Right kidney (tissue), 1 donor: ENCODE results near the gene ROGDI.
"Not testable (repeated sequence)": the region's sequence is repeated elsewhere in the genome, so short reads cannot be mapped to it uniquely, and the experiment has no call there.

Experiments
- DNase-seq: peaks from one replicate; pipeline ENCODE4 v3.0.0-alpha.2; 2016

Gene ROGDI

GRCh38 chr16:4792951-4793513 lies 9.4 kb downstream of the ROGDI start:
- DNase-seq, result no peak

GRCh38 chr16:4790871-4791270 lies 11.6 kb downstream of the ROGDI start:
- DNase-seq, result no peak

GRCh38 chr16:4790261-4790660 lies 12.2 kb downstream of the ROGDI start:
- DNase-seq, result no peak

- no peak for DNase-seq
These were observed 13.5 kb downstream of the ROGDI start for GRCh38 chr16:4788910-4789309.

- no peak for DNase-seq
These were observed 13.9 kb downstream of the ROGDI start for GRCh38 chr16:4788489-4788889.

GRCh38 chr16:4787627-4788482 lies 14.6 kb downstream of the ROGDI start, which contains the start of gene SEPTIN12:
TSS of gene SEPTIN12 (minus strand) at chr16:4788345. CDS start at chr16:4787645, 700 bp downstream.
- DNase-seq, result no peak

- no peak for DNase-seq
These were observed 15.4 kb downstream of the ROGDI start for GRCh38 chr16:4787068-4787467.

- no peak for DNase-seq
These were observed 16.5 kb downstream of the ROGDI start for GRCh38 chr16:4785758-4786433.

- not testable (repeated sequence) for DNase-seq
These were observed 17.9 kb downstream of the ROGDI start for GRCh38 chr16:4784444-4784987.

- DNase-seq, result no peak
These were observed 18.5 kb downstream of the ROGDI start for GRCh38 chr16:4783951-4784336.

GRCh38 chr16:4783251-4783950 lies 19.0 kb downstream of the ROGDI start:
- DNase-seq, result no peak

- no peak for DNase-seq
These were observed 22.2 kb downstream of the ROGDI start for GRCh38 chr16:4780235-4780634.

- DNase-seq, result no peak
These were observed 24.4 kb downstream of the ROGDI start for GRCh38 chr16:4778050-4778392.

GRCh38 chr16:4777339-4778049 lies 24.9 kb downstream of the ROGDI start:
- DNase-seq, result no peak

GRCh38 chr16:4776141-4776705 lies 26.2 kb downstream of the ROGDI start:
- DNase-seq, result no peak

GRCh38 chr16:4775005-4775404 lies 27.4 kb downstream of the ROGDI start:
- DNase-seq, result no peak

GRCh38 chr16:4772351-4772750 lies 30.1 kb downstream of the ROGDI start:
- no peak for DNase-seq

GRCh38 chr16:4771646-4772045 lies 30.8 kb downstream of the ROGDI start:
- DNase-seq, result no peak

GRCh38 chr16:4769306-4769638 lies 33.2 kb downstream of the ROGDI start:
- no peak for DNase-seq

- DNase-seq, result peak; percentile 76
These were observed 33.7 kb downstream of the ROGDI start for GRCh38 chr16:4768549-4769305.
